Activated CD4-positive, alpha-beta T cell treated with anti-CD3 and anti-CD28 coated beads for 36 hours (primary cell): Measurements from ENCODE around the gene SEL1L2. TPM values are rescaled to one million over a fixed set of nuclear protein-coding genes. Genes with fewer than 3 reads are reported as not detected.

ENCODE experiments used
- ATAC-seq: fragments of 200-7000 bp; cut with Tn5 transposase; one replicate; pipeline ENCODE4 v1.10.0; 2021; ENCODE audit warnings: mild to moderate bottlenecking, moderate library complexity
- CTCF ChIA-PET: fragments of 350-600 bp; sonication (Branson Sonifier 250); formaldehyde crosslinking; loops from one replicate; lab custom pipeline; 2021; ENCODE audit warnings: antibody characterized with exemption; lab: Charles Lee
- POLR2A ChIA-PET: fragments of 350-600 bp; sonication (Branson Sonifier 250); formaldehyde crosslinking; loops from one replicate; lab custom pipeline; 2021; ENCODE audit warnings: antibody characterized with exemption, inconsistent platforms; lab: Charles Lee
- DNase-seq: peaks from one replicate; pipeline ENCODE4 v3.0.0-alpha.2; 2020
- H3K27ac Mint-ChIP-seq: one replicate; pipeline ENCODE4 v1.8.0; 2021; ENCODE audit warnings: mixed read lengths
- H3K27me3 Mint-ChIP-seq: one replicate; pipeline ENCODE4 v1.8.0; 2021; ENCODE audit warnings: mixed read lengths
- H3K36me3 Mint-ChIP-seq: one replicate; pipeline ENCODE4 v1.8.0; 2021; ENCODE audit warnings: low read depth, mixed read lengths
- H3K4me1 Mint-ChIP-seq: one replicate; pipeline ENCODE4 v1.8.0; 2021; ENCODE audit warnings: mixed read lengths
- H3K4me3 Mint-ChIP-seq: one replicate; pipeline ENCODE4 v1.8.0; 2021; ENCODE audit warnings: mild to moderate bottlenecking, moderate library complexity, mixed read lengths
- H3K9me3 Mint-ChIP-seq: one replicate; pipeline ENCODE4 v1.8.0; 2021; ENCODE audit warnings: low read depth, mixed read lengths
- intact Hi-C, 2 experiments: fragments of 100-400 bp; cut with DNase I in 1 of 2; cut with micrococcal nuclease in 1 of 2; formaldehyde crosslinking; loops; one replicate each; pipeline versions ENCODE4 v1.14.2 to v1.15.1; 2022 to 2024; cut with DNase I, micrococcal nuclease
- total RNA-seq, 2 experiments: library from RNA; stranded (reverse); gene quantifications; one replicate each; pipeline ENCODE4 v1.2.3, GENCODE V29; 2021

The SEL1L2 gene, protein sequence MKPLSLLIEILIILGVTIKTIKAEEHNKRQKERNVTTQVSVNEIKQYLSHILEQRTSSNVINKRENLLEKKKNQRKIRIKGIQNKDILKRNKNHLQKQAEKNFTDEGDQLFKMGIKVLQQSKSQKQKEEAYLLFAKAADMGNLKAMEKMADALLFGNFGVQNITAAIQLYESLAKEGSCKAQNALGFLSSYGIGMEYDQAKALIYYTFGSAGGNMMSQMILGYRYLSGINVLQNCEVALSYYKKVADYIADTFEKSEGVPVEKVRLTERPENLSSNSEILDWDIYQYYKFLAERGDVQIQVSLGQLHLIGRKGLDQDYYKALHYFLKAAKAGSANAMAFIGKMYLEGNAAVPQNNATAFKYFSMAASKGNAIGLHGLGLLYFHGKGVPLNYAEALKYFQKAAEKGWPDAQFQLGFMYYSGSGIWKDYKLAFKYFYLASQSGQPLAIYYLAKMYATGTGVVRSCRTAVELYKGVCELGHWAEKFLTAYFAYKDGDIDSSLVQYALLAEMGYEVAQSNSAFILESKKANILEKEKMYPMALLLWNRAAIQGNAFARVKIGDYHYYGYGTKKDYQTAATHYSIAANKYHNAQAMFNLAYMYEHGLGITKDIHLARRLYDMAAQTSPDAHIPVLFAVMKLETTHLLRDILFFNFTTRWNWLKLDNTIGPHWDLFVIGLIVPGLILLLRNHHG
- not detected for total RNA-seq

DNA sequence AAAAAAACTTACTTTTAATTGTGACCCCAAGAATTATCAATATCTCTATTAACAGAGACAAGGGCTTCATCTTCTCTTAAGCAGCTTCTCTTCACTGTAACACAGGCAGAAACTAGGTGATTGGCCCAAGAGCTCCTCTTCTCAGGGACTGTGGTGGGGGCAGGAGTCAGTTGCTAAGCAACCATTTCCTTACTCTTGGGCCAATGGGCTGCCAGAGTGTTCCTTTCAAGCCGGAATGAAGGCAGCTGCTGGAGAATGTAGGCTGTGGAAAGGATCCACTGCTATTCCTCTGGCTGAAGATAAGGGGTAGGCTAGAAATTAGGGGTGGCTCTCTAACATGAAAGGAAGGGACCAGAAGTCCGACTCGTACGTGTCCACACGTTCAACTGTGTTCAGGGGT is at the start of gene SEL1L2:
SEL1L2 (minus strand) TSS at position 150 of the 400 bp plus-strand sequence; CDS start at position 70, 80 bp downstream.
- H3K36me3 Mint-ChIP-seq, result peaks cover 2% of the 10 kb centered on the region
- H3K27ac Mint-ChIP-seq, result no peak within 1 kb of the TSS
- H3K27me3 Mint-ChIP-seq, result peaks cover 2% of the 10 kb centered on the region
- CTCF ChIA-PET, result no interaction called here
- no peak for ATAC-seq
- POLR2A ChIA-PET, result no interaction called here
- DNase-seq, result no peak
- peaks cover 4% of the 10 kb centered on the region for H3K9me3 Mint-ChIP-seq
- intact Hi-C loops, result no loop called here
- no peak within 1 kb of the TSS for H3K4me3 Mint-ChIP-seq
- H3K4me1 Mint-ChIP-seq, result no peaks in the 10 kb centered on the region

DNA sequence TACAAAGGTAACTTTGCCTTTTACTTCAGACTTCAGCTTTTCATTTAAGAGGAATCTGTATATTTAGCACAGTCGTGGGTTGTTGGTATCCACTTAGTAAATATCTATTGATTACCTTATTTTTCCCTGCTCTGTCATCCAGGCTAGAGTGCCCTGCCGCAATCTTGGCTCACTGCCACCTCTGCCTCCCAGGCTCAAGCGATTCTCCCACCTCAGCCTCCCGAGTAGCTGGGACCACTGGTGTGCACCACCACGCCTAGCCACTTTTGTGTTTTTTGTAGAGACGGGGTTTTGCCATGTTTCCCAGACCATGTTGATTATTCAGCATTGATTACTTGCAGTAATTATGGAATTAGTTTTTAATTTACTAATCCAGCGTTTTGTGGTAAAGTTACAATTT is 46.2 kb upstream of the SEL1L2 start:
- DNase-seq, result no peak
- H3K36me3 Mint-ChIP-seq, result no peaks in the 10 kb centered on the region
- no peak overlapping the region for H3K27ac Mint-ChIP-seq
- no peak overlapping the region for H3K4me3 Mint-ChIP-seq
- no peaks in the 10 kb centered on the region for H3K9me3 Mint-ChIP-seq
- no peaks in the 10 kb centered on the region for H3K4me1 Mint-ChIP-seq
- ATAC-seq, result no peak
- ChIA-PET CTCF (no interaction called here), POLR2A (no interaction called here)
- intact Hi-C loops, result no loop called here
- H3K27me3 Mint-ChIP-seq, result no peaks in the 10 kb centered on the region

DNA sequence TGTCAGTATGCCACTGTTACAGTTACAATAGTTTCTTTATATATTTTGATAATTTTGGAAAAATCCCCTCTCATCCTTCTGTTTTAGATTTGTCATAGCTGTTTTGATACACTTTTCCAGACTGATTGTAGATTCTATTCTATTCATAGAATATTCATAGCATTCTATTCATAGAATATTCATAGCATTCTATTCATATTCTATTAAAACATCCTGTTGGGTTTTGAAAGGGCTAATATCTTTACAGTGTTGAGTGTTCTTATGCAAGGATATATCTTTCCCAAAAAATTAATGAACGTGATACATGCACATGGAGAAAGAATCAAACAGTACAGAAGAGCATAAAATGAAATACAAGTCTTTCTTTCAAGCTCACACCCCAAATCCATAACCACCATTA is 42.9 kb upstream of the SEL1L2 start:
- no peaks in the 10 kb centered on the region for H3K27me3 Mint-ChIP-seq
- H3K4me3 Mint-ChIP-seq, result no peak overlapping the region
- H3K36me3 Mint-ChIP-seq, result no peaks in the 10 kb centered on the region
- no peaks in the 10 kb centered on the region for H3K4me1 Mint-ChIP-seq
- POLR2A ChIA-PET, result no interaction called here
- H3K27ac Mint-ChIP-seq, result no peak overlapping the region
- H3K9me3 Mint-ChIP-seq, result no peaks in the 10 kb centered on the region
- CTCF ChIA-PET, result no interaction called here
- no peak for DNase-seq
- ATAC-seq, result no peak
- intact Hi-C loops, result no loop called here

DNA sequence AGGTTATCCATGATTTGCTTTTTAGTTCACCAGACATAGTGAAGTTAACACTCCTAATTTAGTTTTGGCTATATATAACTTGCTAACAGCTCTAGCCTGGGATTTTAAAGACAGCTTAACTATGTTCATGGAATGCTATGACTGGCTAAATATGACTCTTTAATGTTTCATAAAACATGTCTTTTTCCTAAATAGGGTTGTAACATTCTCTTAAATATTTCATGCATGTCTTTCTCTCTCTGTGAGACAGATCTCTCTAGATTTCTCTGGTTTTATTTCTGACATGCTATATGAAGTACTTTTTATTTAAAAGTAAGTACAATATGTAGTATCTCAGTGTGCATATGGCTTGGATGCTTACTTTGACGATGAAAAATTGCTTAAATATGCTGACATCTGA is 40.6 kb upstream of the SEL1L2 start:
- Mint-ChIP-seq H3K9me3 (peaks cover 1% of the 10 kb centered on the region), H3K27me3 (no peaks in the 10 kb centered on the region), H3K27ac (no peak overlapping the region), H3K36me3 (no peaks in the 10 kb centered on the region), H3K4me1 (no peaks in the 10 kb centered on the region), H3K4me3 (no peak overlapping the region)
- ChIA-PET CTCF (interaction anchor here (1.0 kb wide), 1 partner anchor 11 kb away, joined by 4 read pairs; no protein-coding TSS in a partner anchor), POLR2A (no interaction called here)
- ATAC-seq (no peak), DNase-seq (no peak)
- intact Hi-C loops, result no loop called here

DNA sequence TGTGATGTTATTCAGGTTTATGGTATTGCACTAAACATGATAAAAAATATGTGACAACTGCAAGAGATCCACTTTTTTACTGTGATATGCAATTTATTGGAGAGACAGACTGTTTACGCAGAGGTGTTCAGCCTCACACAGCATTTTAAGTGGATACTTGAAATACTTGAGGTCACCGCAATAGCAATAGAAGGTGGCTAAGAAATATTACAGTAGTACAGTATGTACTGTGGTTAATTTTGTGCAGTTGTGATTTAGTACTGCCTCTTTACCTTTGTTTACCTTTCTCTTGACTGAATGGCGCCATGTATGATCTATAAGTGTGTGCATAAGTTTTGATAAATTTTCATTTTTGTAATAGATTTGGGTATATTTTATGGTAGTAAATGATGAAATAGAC is 22.3 kb upstream of the SEL1L2 start:
- ATAC-seq, result no peak
- no peaks in the 10 kb centered on the region for H3K27me3 Mint-ChIP-seq
- H3K4me3 Mint-ChIP-seq, result no peak overlapping the region
- CTCF ChIA-PET, result no interaction called here
- no peaks in the 10 kb centered on the region for H3K36me3 Mint-ChIP-seq
- POLR2A ChIA-PET, result interaction anchor here (0.6 kb wide), 1 partner anchor 46 kb away, joined by 4 read pairs; no protein-coding TSS in a partner anchor
- intact Hi-C loops, result no loop called here
- DNase-seq, result no peak
- peaks cover 4% of the 10 kb centered on the region for H3K9me3 Mint-ChIP-seq
- no peak overlapping the region for H3K27ac Mint-ChIP-seq
- H3K4me1 Mint-ChIP-seq, result no peaks in the 10 kb centered on the region

DNA sequence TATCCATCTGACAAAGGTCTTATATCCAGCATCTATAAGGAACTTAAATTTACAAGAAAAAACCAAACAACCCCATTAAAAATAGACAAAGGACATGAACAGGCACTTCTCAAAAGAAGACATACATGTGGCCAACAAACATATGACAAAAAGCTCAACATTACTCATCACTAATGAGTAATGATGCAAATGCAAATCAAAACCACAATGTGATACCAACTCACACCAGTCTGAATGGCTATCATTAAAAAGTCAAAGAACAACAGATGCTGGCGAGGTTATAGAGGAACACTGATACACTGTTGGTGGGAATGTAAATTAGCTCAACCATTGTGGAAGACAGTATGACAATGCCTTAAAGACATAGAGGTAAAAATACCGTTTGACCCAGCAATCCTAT is 18.8 kb upstream of the SEL1L2 start:
- H3K36me3 Mint-ChIP-seq, result no peaks in the 10 kb centered on the region
- intact Hi-C loops, result no loop called here
- no peaks in the 10 kb centered on the region for H3K4me1 Mint-ChIP-seq
- CTCF ChIA-PET, result no interaction called here
- POLR2A ChIA-PET, result interaction anchor here (0.6 kb wide), 1 partner anchor 225 kb away, joined by 4 read pairs; no protein-coding TSS in a partner anchor
- ATAC-seq, result no peak
- H3K27me3 Mint-ChIP-seq, result peaks cover 2% of the 10 kb centered on the region
- H3K9me3 Mint-ChIP-seq, result peaks cover 1% of the 10 kb centered on the region
- no peak overlapping the region for H3K4me3 Mint-ChIP-seq
- no peak overlapping the region for H3K27ac Mint-ChIP-seq
- DNase-seq, result no peak

DNA sequence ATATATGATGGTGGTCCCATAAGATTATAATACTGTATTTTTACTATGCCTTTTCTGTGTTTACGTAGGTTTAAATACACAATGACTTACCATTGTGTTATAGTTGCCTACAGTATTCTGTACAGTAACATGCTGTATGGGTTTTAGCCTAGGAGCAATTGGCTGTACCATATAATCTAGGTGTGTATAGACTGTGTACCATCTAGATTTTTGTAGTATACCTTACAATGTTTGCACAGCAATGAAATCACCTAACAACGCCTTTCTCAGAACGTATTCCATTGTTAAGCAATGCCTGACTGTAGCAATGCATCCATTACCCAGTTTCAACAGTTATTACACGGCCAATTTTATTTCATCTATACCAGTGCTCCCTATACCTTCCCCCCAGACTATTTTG is 15.6 kb upstream of the SEL1L2 start:
- DNase-seq (no peak), ATAC-seq (no peak)
- Mint-ChIP-seq H3K9me3 (peaks cover 1% of the 10 kb centered on the region), H3K27me3 (peaks cover 2% of the 10 kb centered on the region), H3K36me3 (no peaks in the 10 kb centered on the region), H3K4me3 (no peak overlapping the region), H3K27ac (no peak overlapping the region), H3K4me1 (no peaks in the 10 kb centered on the region)
- intact Hi-C loops, result no loop called here
- ChIA-PET POLR2A (no interaction called here), CTCF (interaction anchor here (0.6 kb wide), 1 partner anchor 44 kb away, joined by 3 read pairs; no protein-coding TSS in a partner anchor)

DNA sequence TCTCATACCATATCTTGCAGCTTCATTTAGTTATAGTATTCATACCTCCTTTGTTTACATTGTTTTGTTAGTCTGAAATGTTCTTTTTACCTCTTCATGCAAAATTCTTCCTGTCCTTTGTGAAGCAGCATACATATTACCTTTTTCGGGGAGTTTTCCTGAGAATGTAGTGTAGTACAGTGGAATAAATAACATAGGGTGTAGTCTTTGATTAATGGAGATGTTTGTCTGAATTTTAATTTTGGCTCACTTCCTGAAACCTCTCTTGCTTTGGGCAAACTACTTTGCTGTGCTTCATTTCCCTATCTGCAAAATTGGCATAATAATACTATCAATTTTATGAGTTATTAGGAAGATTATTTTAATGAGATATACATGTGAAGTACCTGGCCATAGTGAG is 10.5 kb upstream of the SEL1L2 start:
- Mint-ChIP-seq H3K4me3 (no peak overlapping the region), H3K9me3 (peaks cover 5% of the 10 kb centered on the region), H3K27me3 (peaks cover 21% of the 10 kb centered on the region), H3K4me1 (peaks cover 6% of the 10 kb centered on the region), H3K27ac (no peak overlapping the region), H3K36me3 (peaks cover 5% of the 10 kb centered on the region)
- DNase-seq (no peak), ATAC-seq (no peak)
- ChIA-PET CTCF (no interaction called here), POLR2A (no interaction called here)
- intact Hi-C loops, result no loop called here

DNA sequence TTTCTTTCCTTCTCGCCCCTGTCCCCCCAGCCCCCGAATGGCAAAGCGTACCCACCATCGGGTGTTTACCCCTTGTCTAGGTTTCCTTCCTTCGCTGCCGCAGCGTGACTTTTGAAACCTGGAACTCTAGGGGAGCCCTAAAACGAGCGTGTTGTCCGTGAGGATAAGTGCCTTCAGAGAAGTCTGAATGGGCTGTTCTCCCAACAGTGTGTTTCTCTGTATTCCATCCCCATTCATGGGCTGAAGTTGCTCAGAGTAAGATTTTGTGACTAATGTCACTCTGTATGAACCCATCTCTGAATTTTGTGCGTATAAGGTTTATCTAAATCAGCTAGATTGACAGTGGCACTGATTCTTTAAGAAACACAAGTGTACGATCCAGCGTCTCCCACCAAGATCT is 5.9 kb upstream of the SEL1L2 start:
- ChIA-PET POLR2A (no interaction called here), CTCF (no interaction called here)
- DNase-seq (no peak), ATAC-seq (no peak)
- H3K4me3 Mint-ChIP-seq, result peak overlapping the region; percentile 22
- peaks cover 7% of the 10 kb centered on the region for H3K36me3 Mint-ChIP-seq
- intact Hi-C loops, result no loop called here
- H3K27me3 Mint-ChIP-seq, result peaks cover 21% of the 10 kb centered on the region
- H3K27ac Mint-ChIP-seq, result no peak overlapping the region
- peaks cover 6% of the 10 kb centered on the region for H3K4me1 Mint-ChIP-seq
- H3K9me3 Mint-ChIP-seq, result peaks cover 9% of the 10 kb centered on the region

DNA sequence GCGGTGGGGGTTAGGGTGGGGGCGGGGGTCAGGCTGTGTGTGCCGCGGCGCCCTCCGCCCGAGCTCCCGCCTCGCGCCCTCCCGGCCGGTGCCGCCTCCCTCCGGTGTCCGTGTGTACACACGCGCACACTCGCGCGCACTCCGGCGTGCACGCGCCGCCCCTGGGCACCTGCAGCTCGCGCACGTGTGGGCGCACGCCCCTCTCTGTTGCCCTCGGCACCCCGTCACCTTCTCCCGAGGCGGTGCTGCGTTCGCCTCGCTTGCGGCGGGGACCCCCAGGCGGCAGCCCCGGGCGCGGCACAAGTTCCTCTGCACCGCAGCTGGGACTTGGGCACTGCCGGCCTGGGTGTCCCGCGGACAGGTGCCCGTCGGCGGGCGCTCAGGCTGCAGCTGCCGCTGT is 5.4 kb upstream of the SEL1L2 start:
- intact Hi-C loops, result no loop called here
- H3K4me3 Mint-ChIP-seq, result peak overlapping the region; percentile 22
- peaks cover 6% of the 10 kb centered on the region for H3K4me1 Mint-ChIP-seq
- POLR2A ChIA-PET, result no interaction called here
- H3K36me3 Mint-ChIP-seq, result peaks cover 7% of the 10 kb centered on the region
- peaks cover 19% of the 10 kb centered on the region for H3K27me3 Mint-ChIP-seq
- CTCF ChIA-PET, result no interaction called here
- peaks cover 9% of the 10 kb centered on the region for H3K9me3 Mint-ChIP-seq
- peak; percentile 5 for DNase-seq
- H3K27ac Mint-ChIP-seq, result no peak overlapping the region
- no peak for ATAC-seq

DNA sequence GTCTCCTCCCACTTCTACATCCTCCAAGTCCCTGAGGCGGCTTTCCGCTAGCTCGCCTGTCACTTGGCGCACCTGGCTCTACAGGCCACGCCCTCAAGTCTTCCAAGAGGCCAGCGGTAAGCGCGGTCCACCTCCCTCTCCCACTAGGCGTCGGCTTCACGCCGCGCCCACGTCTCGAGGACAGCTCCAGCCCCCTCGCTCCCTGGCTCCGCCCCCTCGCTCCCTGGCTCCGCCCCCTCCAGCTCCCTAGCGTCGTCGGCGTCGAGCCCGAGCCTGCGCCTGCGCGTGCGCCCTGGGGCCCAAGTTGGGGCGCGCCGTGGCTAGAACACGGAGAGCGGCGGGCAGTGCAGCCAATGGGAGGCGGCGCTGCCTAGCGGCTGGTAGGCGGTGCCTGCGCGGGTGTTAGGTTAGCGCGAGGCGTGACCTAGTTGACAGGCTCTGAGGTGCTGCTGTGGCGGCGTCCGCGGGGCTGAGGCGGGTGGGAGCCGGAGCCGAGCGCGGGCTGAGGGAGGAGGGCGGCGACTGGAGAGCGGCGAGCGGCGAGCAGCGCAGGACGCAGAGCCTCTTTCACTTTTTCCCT is 4.8 kb upstream of the SEL1L2 start, which contains the start of gene MACROD2:
MACROD2 (plus strand) TSS at position 431 of the 580 bp plus-strand sequence.
- H3K27me3 Mint-ChIP-seq, result peaks cover 18% of the 10 kb centered on the region
- H3K36me3 Mint-ChIP-seq, result peaks cover 7% of the 10 kb centered on the region
- ATAC-seq (peak; percentile 88), DNase-seq (peak; percentile 57)
- no peak within 1 kb of the TSS for H3K27ac Mint-ChIP-seq
- H3K9me3 Mint-ChIP-seq, result peaks cover 9% of the 10 kb centered on the region
- H3K4me1 Mint-ChIP-seq, result peaks cover 6% of the 10 kb centered on the region
- POLR2A ChIA-PET, result no interaction called here
- intact Hi-C loops, result no loop called here
- peak within 1 kb of the TSS; percentile 22 for H3K4me3 Mint-ChIP-seq
- CTCF ChIA-PET, result no interaction called here
